Endothelial cell of umbilical vein (primary cell): Measurements from ENCODE around the gene SNCG. TPM values are rescaled to one million over a fixed set of nuclear protein-coding genes. Genes with fewer than 3 reads are reported as not detected.

Experiments used
- BruUV-seq: library from RNA; stranded (reverse); fragments of 400-500 nt; replicated peaks from 2 replicates; lab custom pipeline; 2021; lab: Mats Ljungman, UMichigan
- CTCF ChIA-PET: fragments of 300-600, 350-600 bp; sonication (Branson Sonifier 250); formaldehyde crosslinking; loops from one replicate; lab custom pipeline; 2021; ENCODE audit warnings: antibody characterized with exemption, inconsistent platforms; lab: Charles Lee
- POLR2A ChIA-PET: fragments of 300-600, 350-600 bp; sonication (Branson Sonifier 250); formaldehyde crosslinking; loops from one replicate; lab custom pipeline; 2021; ENCODE audit warnings: antibody characterized with exemption, inconsistent platforms; lab: Charles Lee
- DNase-seq: peaks from one replicate; pipeline ENCODE4 v3.0.0-alpha.2; 2011; ENCODE audit warnings: low read depth, low spot score
- FAIRE-seq: peaks from 2 replicates; lab custom pipeline; 2011; peaks lifted over from hg19 to GRCh38; lab: Jason Lieb, UNC
- H2AFZ ChIP-seq: 2 replicates; pipeline ENCODE4 v1.6.0; 2012; ENCODE audit warnings: low read depth, low read length, control low read depth, inconsistent platforms
- H3K27ac ChIP-seq: 2 replicates; pipeline ENCODE4 v1.5.1; 2011; ENCODE audit warnings: low read depth, mild to moderate bottlenecking, control low read depth, low read length, moderate library complexity; ENCODE audit not compliant: insufficient read depth
- H3K27me3 ChIP-seq, 2 experiments: 2 replicates each; pipeline versions ENCODE4 v1.6.0 to v1.6.1; 2011; ENCODE audit warnings: low read length in 2 of 2, mixed read lengths in 1 of 2; ENCODE audit not compliant: control insufficient read depth in 2 of 2, insufficient read depth in 2 of 2
- H3K36me3 ChIP-seq, 2 experiments: 2 replicates in 1 of 2; 3 replicates in 1 of 2; pipeline ENCODE4 v1.5.1; 2011; ENCODE audit warnings: low read length in 2 of 2, mild to moderate bottlenecking in 1 of 2, moderate library complexity in 1 of 2; ENCODE audit not compliant: control insufficient read depth in 2 of 2, insufficient read depth in 2 of 2; ENCODE audit errors: extremely low read depth in 1 of 2
- H3K4me1 ChIP-seq: 3 replicates; pipeline ENCODE4 v1.5.1; 2011; ENCODE audit warnings: mild to moderate bottlenecking, low read length; ENCODE audit not compliant: control insufficient read depth, insufficient read depth; ENCODE audit errors: extremely low read depth
- H3K4me2 ChIP-seq: 2 replicates; pipeline ENCODE4 v1.6.1; 2011; ENCODE audit warnings: low read length, control low read depth, mixed read lengths; ENCODE audit not compliant: insufficient read depth
- H3K4me3 ChIP-seq, 3 experiments: fragments of 200-600 bp in 1 of 3; sonication (generic), shearing (Covaris generic) in 1 of 3; replicated peaks in 1 of 3; 2 replicates each; pipeline ENCODE4 v1.5.1; 2011 to 2016; ENCODE audit warnings: control low read depth in 3 of 3, low read length in 3 of 3, mild to moderate bottlenecking in 2 of 3, inconsistent platforms in 1 of 3, low read depth in 1 of 3, moderate library complexity in 1 of 3; ENCODE audit not compliant: insufficient read depth in 1 of 3
- H3K79me2 ChIP-seq: 2 replicates; pipeline ENCODE4 v1.6.0; 2012; ENCODE audit warnings: low read length, inconsistent platforms; ENCODE audit not compliant: control insufficient read depth, insufficient read depth
- H3K9ac ChIP-seq: replicated peaks from 2 replicates; pipeline ENCODE3; 2011; ENCODE audit warnings: low read length, control low read depth; ENCODE audit not compliant: insufficient read depth; ENCODE audit errors: extremely low read depth
- H3K9me1 ChIP-seq: replicated peaks from 3 replicates; pipeline ENCODE4 v1.6.0; 2011; ENCODE audit warnings: mild to moderate bottlenecking, low read length; ENCODE audit not compliant: control insufficient read depth, insufficient read depth; ENCODE audit errors: extremely low read depth
- H3K9me3 ChIP-seq: replicated peaks from 2 replicates; pipeline ENCODE4 v1.5.1; 2012; ENCODE audit warnings: low read length, inconsistent platforms; ENCODE audit not compliant: control insufficient read depth, insufficient read depth
- H4K20me1 ChIP-seq: replicated peaks from 2 replicates; pipeline ENCODE3; 2011; ENCODE audit warnings: mild to moderate bottlenecking, low read length; ENCODE audit not compliant: control insufficient read depth, insufficient read depth; ENCODE audit errors: extremely low read depth
- EZH2 ChIP-seq: IDR thresholded peaks from 2 replicates; pipeline ENCODE4 v1.6.1; 2012; ENCODE audit warnings: borderline replicate concordance, low read depth, mild to moderate bottlenecking, moderate library complexity, low read length, inconsistent platforms; ENCODE audit not compliant: severe bottlenecking
- FOS ChIP-seq: IDR thresholded peaks from 2 replicates; pipeline ENCODE4 v1.6.1; 2011; ENCODE audit warnings: mild to moderate bottlenecking, low read length, moderate library complexity, borderline replicate concordance; ENCODE audit not compliant: insufficient read depth
- GATA2 ChIP-seq: IDR thresholded peaks from 2 replicates; pipeline ENCODE4 v1.7.0; 2011; ENCODE audit warnings: low read depth, mild to moderate bottlenecking, moderate library complexity, mixed read lengths, low read length; ENCODE audit not compliant: insufficient read length, insufficient read depth
- JUN ChIP-seq: IDR thresholded peaks from 2 replicates; pipeline ENCODE4 v1.6.1; 2011; ENCODE audit warnings: borderline replicate concordance, low read depth; ENCODE audit not compliant: insufficient read length, insufficient read depth
- MYC ChIP-seq: IDR thresholded peaks from one replicate; pipeline ENCODE4 v1.6.1; 2011; ENCODE audit warnings: mild to moderate bottlenecking, low read depth, low read length
- POLR2A ChIP-seq: IDR thresholded peaks from 2 replicates; pipeline ENCODE4 v1.6.1; 2012; ENCODE audit warnings: low read depth, mild to moderate bottlenecking, control low read depth, low read length
- POLR2AphosphoS5 ChIP-seq: IDR thresholded peaks from 2 replicates; pipeline ENCODE4 v1.6.1; 2012; ENCODE audit warnings: low read depth, mild to moderate bottlenecking, control low read depth, low read length, moderate library complexity; ENCODE audit not compliant: insufficient read depth
- dilution Hi-C: fragments of 300-500 bp; cut with MboI; formaldehyde crosslinking; loops from one replicate; pipeline ENCODE4 v1.15.0; 2019; ENCODE audit warnings: low sequenced_read_pairs; ENCODE audit not compliant: extremely low pct_ligation_motif_present
- intact Hi-C: fragments of 100-400 bp; cut with micrococcal nuclease; formaldehyde crosslinking; loops from one replicate; pipeline ENCODE4 v1.10.0; 2022
- polyA plus RNA-seq, 4 experiments: library from polyadenylated mRNA; depleted of rRNA in 3 of 4; stranded (reverse) in 3 of 4; unstranded in 1 of 4; fragments of >200 nt; gene quantifications; 2 replicates each; pipeline versions ENCODE4 v1.2.1 to v1.2.3, GENCODE V29; 2011 to 2012; ENCODE audit warnings: missing spikeins in 1 of 4
- total RNA-seq: library from RNA; stranded (reverse); gene quantifications from 2 replicates; pipeline ENCODE4 v1.2.3, GENCODE V29; 2021
- TF ChIP-seq, protein P1 (sequence below), 2 donors: IDR thresholded peaks; 1 replicate in 1 of 2; 2 replicates in 1 of 2; pipeline ENCODE4 v1.5.1; 2011; ENCODE audit warnings: low read length in 2 of 2, mild to moderate bottlenecking in 2 of 2, moderate library complexity in 2 of 2, control low read depth in 1 of 2, inconsistent platforms in 1 of 2, low read depth in 1 of 2; ENCODE audit not compliant: insufficient read depth in 1 of 2; ENCODE audit errors: extremely low read depth in 1 of 2
- TF ChIP-seq, protein P2 (sequence below): IDR thresholded peaks from 2 replicates; pipeline ENCODE4 v1.6.1; 2011; ENCODE audit not compliant: insufficient read depth, insufficient read length

The SNCG gene
- total and polyA plus RNA-seq, 2 donors (not counting 3 experiments of a cell fraction or from before 2014, with no cell fraction given), result 31.4 to 60.8 TPM

DNA sequence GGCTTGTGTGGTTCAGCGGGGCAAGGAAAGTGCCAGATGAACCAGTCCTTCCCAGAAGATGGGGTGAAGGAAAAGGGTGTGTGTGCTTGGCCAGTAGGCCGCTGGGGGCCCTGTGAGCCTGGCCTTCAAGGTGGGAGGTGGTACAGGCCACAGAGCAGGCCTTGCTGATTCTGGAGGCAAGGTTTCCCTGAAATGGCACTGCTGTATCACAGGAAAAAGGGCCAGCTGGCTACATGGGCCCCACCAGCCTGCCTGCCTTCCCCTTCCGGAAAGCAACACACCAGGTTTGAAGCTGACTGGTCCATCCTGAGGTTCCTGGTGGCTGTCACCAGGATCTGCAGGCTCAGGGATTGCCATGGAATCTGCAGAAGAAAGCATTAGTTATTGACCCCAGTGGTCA is 13.5 kb upstream of the SNCG start:
- DNase-seq, result no peak
- no peaks in the 10 kb centered on the region for H3K9me3 ChIP-seq
- intact Hi-C loops, result no loop called here
- H3K9ac ChIP-seq, result no peak overlapping the region
- H3K79me2 ChIP-seq, result peaks cover 48% of the 10 kb centered on the region
- ChIA-PET POLR2A (interaction anchor here (2.9 kb wide), 1 partner anchor 13 kb away, joined by 13 read pairs; the partner anchor contains the start of genes MMRN2 and SNCG), CTCF (interaction anchor here (11.6 to 12.5 kb wide), 2 partner anchors 12 to 21 kb away, joined by 189 to 325 read pairs; partner anchors contain the start of genes ADIRF, MMRN2 and SNCG)
- H3K4me1 ChIP-seq, result no peaks in the 10 kb centered on the region
- H4K20me1 ChIP-seq, result no peaks in the 10 kb centered on the region
- H3K4me3 ChIP-seq, result no peak overlapping the region
- no TSS peak for BruUV-seq
- no peak for FAIRE-seq
- TF ChIP-seq GATA2 (no peak), FOS (no peak), POLR2A (no peak), MYC (no peak), POLR2AphosphoS5 (no peak), JUN (no peak), EZH2 (no peak)
- TF ChIP-seq, protein P1, sequence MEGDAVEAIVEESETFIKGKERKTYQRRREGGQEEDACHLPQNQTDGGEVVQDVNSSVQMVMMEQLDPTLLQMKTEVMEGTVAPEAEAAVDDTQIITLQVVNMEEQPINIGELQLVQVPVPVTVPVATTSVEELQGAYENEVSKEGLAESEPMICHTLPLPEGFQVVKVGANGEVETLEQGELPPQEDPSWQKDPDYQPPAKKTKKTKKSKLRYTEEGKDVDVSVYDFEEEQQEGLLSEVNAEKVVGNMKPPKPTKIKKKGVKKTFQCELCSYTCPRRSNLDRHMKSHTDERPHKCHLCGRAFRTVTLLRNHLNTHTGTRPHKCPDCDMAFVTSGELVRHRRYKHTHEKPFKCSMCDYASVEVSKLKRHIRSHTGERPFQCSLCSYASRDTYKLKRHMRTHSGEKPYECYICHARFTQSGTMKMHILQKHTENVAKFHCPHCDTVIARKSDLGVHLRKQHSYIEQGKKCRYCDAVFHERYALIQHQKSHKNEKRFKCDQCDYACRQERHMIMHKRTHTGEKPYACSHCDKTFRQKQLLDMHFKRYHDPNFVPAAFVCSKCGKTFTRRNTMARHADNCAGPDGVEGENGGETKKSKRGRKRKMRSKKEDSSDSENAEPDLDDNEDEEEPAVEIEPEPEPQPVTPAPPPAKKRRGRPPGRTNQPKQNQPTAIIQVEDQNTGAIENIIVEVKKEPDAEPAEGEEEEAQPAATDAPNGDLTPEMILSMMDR (IDR thresholded peaks at IDR 0.05; ENCODE audit: extremely low read depth in 1 of 2, insufficient read depth in 1 of 2, low read depth in 1 of 2, low read length in 2 of 2), result no peak
- TF ChIP-seq, protein P2, sequence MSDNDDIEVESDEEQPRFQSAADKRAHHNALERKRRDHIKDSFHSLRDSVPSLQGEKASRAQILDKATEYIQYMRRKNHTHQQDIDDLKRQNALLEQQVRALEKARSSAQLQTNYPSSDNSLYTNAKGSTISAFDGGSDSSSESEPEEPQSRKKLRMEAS, result no peak
- peaks cover 20 to 56% of the 10 kb centered on the region in 2 experiments for H3K36me3 ChIP-seq
- dilution Hi-C loops, result no loop called here
- no peaks in the 10 kb centered on the region for H3K27me3 ChIP-seq
- no peak overlapping the region for H3K27ac ChIP-seq
- no peak overlapping the region for H2AFZ ChIP-seq
- H3K4me2 ChIP-seq, result no peak overlapping the region
- H3K9me1 ChIP-seq, result no peaks in the 10 kb centered on the region
